ENCODE results near the gene CAMK4. TPM values are rescaled to one million over a fixed set of nuclear protein-coding genes. Genes with fewer than 3 reads are reported as not detected.

CAMK4 gene
- total and polyA plus RNA-seq, 2 experiments from 2014 or later = 4.2 to 7.3 TPM

DNA sequence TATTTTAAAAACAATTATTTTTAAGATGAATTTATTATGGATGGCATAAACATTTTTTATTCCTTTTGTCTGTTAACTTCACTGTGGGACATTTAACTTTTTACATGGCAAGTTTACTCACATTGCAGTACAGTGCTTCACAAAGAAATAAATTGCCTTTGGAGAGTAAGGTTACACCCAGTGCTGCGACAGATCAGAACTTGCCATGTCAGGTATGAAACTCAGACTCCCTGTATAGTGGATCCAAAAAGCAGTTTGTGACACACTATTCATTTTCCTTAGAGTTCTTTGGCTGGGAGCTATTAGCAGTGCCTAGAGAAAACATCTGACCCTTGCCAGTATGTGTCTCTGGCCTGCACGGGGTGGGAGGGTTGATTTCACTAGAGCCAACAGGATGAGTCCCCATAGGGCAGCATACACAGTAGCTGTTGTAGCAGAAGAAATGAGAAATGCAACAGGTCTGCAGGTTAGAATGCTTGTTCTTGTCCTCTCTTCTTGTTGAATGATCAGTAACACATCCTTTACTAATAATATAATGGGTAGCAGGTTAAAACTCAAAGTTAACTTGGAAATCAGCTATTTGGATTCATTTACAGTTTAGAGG is 245.2 kb downstream of the CAMK4 start:
- H3K9me3 Mint-ChIP-seq = peaks cover 3% of the 10 kb centered on the region; the same call in 1 of the 3 replicates
- Histone ChIP-seq H3F3A (replicated peaks; ENCODE audit: low read depth) (no peaks in the 10 kb centered on the region), H3K9me2 (ENCODE audit: insufficient read depth) (peaks cover 9% of the 10 kb centered on the region; the same call in 1 of the 2 replicates), H4K20me1 (replicated peaks; ENCODE audit: insufficient read depth) (no peaks in the 10 kb centered on the region), H3K36me3 (ENCODE audit: insufficient read depth) (no peaks in the 10 kb centered on the region), H3K27me3 (ENCODE audit: insufficient read depth) (no peaks in the 10 kb centered on the region), H3K79me2 (replicated peaks; ENCODE audit: insufficient read depth) (no peaks in the 10 kb centered on the region), H3K4me3 (no peak overlapping the region), H3K4me2 (no peak overlapping the region), H3K4me1 (ENCODE audit: insufficient read depth) (no peaks in the 10 kb centered on the region), H2AFZ (no peak overlapping the region), H3K27ac (ENCODE audit: low read depth) (no peak overlapping the region)
- ATAC-seq = no peak
- DNase-seq (ENCODE audit: low spot score) = no peak
- H3K4me1 Mint-ChIP-seq = no peaks in the 10 kb centered on the region
- TF ChIP-seq REST (IDR thresholded peaks at IDR 0.05; ENCODE audit: unreplicated experiment) = no peak
- TF ChIP-seq POLR2AphosphoS5 (IDR thresholded peaks at IDR 0.05; ENCODE audit: low read depth) = no peak
- TF ChIP-seq ZNF114 (CRISPR knock-in tag; IDR thresholded peaks at IDR 0.05) = no peak
- no peak for TF ChIP-seq JUNB (IDR thresholded peaks at IDR 0.05; ENCODE audit: unreplicated experiment)
- TF ChIP-seq EZH2phosphoT487 (IDR thresholded peaks at IDR 0.05; ENCODE audit: unreplicated experiment) = no peak
- TF ChIP-seq, protein P1, sequence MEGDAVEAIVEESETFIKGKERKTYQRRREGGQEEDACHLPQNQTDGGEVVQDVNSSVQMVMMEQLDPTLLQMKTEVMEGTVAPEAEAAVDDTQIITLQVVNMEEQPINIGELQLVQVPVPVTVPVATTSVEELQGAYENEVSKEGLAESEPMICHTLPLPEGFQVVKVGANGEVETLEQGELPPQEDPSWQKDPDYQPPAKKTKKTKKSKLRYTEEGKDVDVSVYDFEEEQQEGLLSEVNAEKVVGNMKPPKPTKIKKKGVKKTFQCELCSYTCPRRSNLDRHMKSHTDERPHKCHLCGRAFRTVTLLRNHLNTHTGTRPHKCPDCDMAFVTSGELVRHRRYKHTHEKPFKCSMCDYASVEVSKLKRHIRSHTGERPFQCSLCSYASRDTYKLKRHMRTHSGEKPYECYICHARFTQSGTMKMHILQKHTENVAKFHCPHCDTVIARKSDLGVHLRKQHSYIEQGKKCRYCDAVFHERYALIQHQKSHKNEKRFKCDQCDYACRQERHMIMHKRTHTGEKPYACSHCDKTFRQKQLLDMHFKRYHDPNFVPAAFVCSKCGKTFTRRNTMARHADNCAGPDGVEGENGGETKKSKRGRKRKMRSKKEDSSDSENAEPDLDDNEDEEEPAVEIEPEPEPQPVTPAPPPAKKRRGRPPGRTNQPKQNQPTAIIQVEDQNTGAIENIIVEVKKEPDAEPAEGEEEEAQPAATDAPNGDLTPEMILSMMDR (conservative IDR thresholded peaks at IDR 0.05; ENCODE audit: low read depth in 2 of 2) = no peak
- no peak for TF ChIP-seq ZNF331 (CRISPR knock-in tag; IDR thresholded peaks at IDR 0.05; ENCODE audit: low read depth)
- no peak for TF ChIP-seq EZH2 (IDR thresholded peaks at IDR 0.05; ENCODE audit: low read depth, unreplicated experiment)
- TF ChIP-seq CREB1 (CRISPR knock-in tag; IDR thresholded peaks at IDR 0.05; ENCODE audit: low read depth) = no peak
- TF ChIP-seq, protein P2, sequence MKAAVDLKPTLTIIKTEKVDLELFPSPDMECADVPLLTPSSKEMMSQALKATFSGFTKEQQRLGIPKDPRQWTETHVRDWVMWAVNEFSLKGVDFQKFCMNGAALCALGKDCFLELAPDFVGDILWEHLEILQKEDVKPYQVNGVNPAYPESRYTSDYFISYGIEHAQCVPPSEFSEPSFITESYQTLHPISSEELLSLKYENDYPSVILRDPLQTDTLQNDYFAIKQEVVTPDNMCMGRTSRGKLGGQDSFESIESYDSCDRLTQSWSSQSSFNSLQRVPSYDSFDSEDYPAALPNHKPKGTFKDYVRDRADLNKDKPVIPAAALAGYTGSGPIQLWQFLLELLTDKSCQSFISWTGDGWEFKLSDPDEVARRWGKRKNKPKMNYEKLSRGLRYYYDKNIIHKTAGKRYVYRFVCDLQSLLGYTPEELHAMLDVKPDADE (IDR thresholded peaks at IDR 0.05) = no peak
- no peak for TF ChIP-seq STAT1 (IDR thresholded peaks at IDR 0.05; ENCODE audit: unreplicated experiment)
- no peak for TF ChIP-seq ZNF462 (CRISPR knock-in tag; IDR thresholded peaks at IDR 0.05)
- TF ChIP-seq NANOG (IDR thresholded peaks at IDR 0.05; ENCODE audit: borderline replicate concordance) = no peak
- H3K27me3 Mint-ChIP-seq (ENCODE audit: insufficient read depth, low read depth, poor library complexity) = no peaks in the 10 kb centered on the region
- H3K4me3 Mint-ChIP-seq = no peak overlapping the region
- peaks cover 3% of the 10 kb centered on the region; the same call in 2 of the 3 replicates for H3K36me3 Mint-ChIP-seq (ENCODE audit: low read depth)
- H3K27ac Mint-ChIP-seq = 0 out of 2 replicates have a peak overlapping the region, but pooled peaks have one; percentile 14
